Measurements from ENCODE around the gene C11orf68.

DNA sequence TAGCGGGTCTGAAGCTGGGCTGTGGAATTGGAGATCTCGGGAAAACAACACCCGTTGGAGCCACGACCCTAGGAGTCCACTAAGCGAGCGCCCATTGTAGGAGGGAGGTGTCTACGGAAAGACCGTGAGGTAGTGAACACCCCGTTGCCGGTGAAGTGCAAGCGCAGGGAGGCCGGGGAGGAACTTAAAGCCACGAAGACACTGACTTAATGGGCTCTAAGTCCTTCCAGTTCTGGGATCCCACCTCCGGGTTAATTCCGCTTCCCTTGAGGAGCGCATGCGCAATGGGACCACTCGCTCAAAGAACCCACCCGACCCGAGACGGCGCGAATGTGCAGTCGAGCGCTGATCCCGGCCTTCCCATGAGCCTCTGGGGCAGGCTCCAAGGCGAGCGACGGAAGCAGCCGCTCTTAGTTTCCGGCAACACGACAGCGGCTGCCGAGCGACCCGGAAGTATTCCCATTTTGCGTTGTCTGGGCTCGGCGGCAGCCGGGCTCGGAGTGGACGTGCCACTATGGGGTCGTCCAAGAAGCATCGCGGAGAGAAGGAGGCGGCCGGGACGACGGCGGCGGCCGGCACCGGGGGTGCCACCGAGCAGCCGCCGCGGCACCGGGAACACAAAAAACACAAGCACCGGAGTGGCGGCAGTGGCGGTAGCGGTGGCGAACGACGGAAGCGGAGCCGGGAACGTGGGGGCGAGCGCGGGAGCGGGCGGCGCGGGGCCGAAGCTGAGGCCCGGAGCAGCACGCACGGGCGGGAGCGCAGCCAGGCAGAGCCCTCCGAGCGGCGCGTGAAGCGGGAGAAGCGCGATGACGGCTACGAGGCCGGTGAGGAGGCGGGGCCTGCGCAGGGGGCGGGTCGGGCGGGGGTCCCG lies 42.6 kb upstream of the C11orf68 start, which contains the start of gene SART1:
- TF ChIP-seq POLR2A (IDR thresholded peaks at IDR 0.05), result peak in 1 of 2 donors; percentile 77
- TF ChIP-seq, protein P1, sequence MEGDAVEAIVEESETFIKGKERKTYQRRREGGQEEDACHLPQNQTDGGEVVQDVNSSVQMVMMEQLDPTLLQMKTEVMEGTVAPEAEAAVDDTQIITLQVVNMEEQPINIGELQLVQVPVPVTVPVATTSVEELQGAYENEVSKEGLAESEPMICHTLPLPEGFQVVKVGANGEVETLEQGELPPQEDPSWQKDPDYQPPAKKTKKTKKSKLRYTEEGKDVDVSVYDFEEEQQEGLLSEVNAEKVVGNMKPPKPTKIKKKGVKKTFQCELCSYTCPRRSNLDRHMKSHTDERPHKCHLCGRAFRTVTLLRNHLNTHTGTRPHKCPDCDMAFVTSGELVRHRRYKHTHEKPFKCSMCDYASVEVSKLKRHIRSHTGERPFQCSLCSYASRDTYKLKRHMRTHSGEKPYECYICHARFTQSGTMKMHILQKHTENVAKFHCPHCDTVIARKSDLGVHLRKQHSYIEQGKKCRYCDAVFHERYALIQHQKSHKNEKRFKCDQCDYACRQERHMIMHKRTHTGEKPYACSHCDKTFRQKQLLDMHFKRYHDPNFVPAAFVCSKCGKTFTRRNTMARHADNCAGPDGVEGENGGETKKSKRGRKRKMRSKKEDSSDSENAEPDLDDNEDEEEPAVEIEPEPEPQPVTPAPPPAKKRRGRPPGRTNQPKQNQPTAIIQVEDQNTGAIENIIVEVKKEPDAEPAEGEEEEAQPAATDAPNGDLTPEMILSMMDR (IDR thresholded peaks at IDR 0.05), result peak in 1 of 6 experiments; percentile 38

Measured in thyroid gland (tissue), 4 donors.